Vagina (tissue), 2 donors: ENCODE data around the gene SAC3D1. TPM values are rescaled to one million over a fixed set of nuclear protein-coding genes. Genes with fewer than 3 reads are reported as not detected.

Experiments
- DNase-seq, 2 donors: peaks; one replicate each; pipeline ENCODE4 v3.0.0-alpha.2; 2017; ENCODE audit errors: extremely low spot score in 2 of 2
- H3K27ac ChIP-seq: fragments of 200-600 bp; sonication (generic); one replicate; pipeline ENCODE4 v1.5.1; 2019
- H3K27me3 ChIP-seq: fragments of 200-600 bp; sonication (generic); one replicate; pipeline ENCODE4 v1.5.1; 2019
- H3K36me3 ChIP-seq, 2 donors: fragments of 200-600 bp; sonication (generic); one replicate each; pipeline ENCODE4 v1.5.1; 2017 to 2019
- H3K4me1 ChIP-seq: fragments of 200-600 bp; sonication (generic); one replicate; pipeline ENCODE4 v1.5.1; 2019
- H3K4me3 ChIP-seq, 2 donors: fragments of 200-600 bp; sonication (generic); 1 replicate in 1 of 2; 2 replicates in 1 of 2; pipeline ENCODE4 v1.5.1; 2016 to 2019
- H3K9me3 ChIP-seq: fragments of 200-600 bp; sonication (generic); one replicate; pipeline ENCODE4 v1.5.1; 2019
- CTCF ChIP-seq, 3 experiments: fragments of 450-650 bp in 2 of 3; fragments of 200-600 bp in 1 of 3; sonication (generic) in 1 of 3; IDR thresholded peaks; one replicate each; pipeline ENCODE4 v1.5.1; 2017 to 2019; ENCODE audit warnings: antibody characterized with exemption in 3 of 3, mild to moderate bottlenecking in 2 of 3, moderate library complexity in 2 of 3
- POLR2A ChIP-seq, 2 donors: fragments of 450-650 bp; IDR thresholded peaks; one replicate each; pipeline ENCODE4 v1.6.1; 2017; ENCODE audit warnings: antibody characterized with exemption in 2 of 2, mild to moderate bottlenecking in 2 of 2, moderate library complexity in 2 of 2
- POLR2AphosphoS5 ChIP-seq, 2 donors: sonication (generic); formaldehyde crosslinking; IDR thresholded peaks; one replicate each; pipeline ENCODE4 v1.9.0; 2017; ENCODE audit warnings: antibody characterized with exemption in 2 of 2, mild to moderate bottlenecking in 2 of 2, low read depth in 1 of 2; ENCODE audit not compliant: insufficient read depth in 1 of 2
- intact Hi-C: fragments of 100-400 bp; cut with DNase I; formaldehyde crosslinking; loops from one replicate; pipeline ENCODE4 v1.15.1; 2023
- total RNA-seq: library from RNA; depleted of rRNA; stranded (reverse); fragments of >200 nt; gene quantifications from one replicate; pipeline ENCODE4 v1.2.3, GENCODE V29; 2016

SAC3D1 gene
- total RNA-seq, 1 donor from 2014 or later, result 11.8 TPM

- Histone ChIP-seq H3K36me3 (no peaks in the 10 kb centered on the region), H3K4me1 (no peaks in the 10 kb centered on the region), H3K9me3 (no peaks in the 10 kb centered on the region), H3K27me3 (no peaks in the 10 kb centered on the region), H3K4me3 (no peak overlapping the region), H3K27ac (no peak overlapping the region)
- intact Hi-C loops, result no loop called here
- TF ChIP-seq POLR2AphosphoS5 (IDR thresholded peaks at IDR 0.05; ENCODE audit: insufficient read depth in 1 of 2, low read depth in 1 of 2), result no peak
- TF ChIP-seq CTCF (IDR thresholded peaks at IDR 0.05), result no peak
- no peak for TF ChIP-seq POLR2A (IDR thresholded peaks at IDR 0.05)
- no peak for DNase-seq
Observed at GRCh38 chr11:65058012-65058411, 17.0 kb downstream of the SAC3D1 start.

DNA sequence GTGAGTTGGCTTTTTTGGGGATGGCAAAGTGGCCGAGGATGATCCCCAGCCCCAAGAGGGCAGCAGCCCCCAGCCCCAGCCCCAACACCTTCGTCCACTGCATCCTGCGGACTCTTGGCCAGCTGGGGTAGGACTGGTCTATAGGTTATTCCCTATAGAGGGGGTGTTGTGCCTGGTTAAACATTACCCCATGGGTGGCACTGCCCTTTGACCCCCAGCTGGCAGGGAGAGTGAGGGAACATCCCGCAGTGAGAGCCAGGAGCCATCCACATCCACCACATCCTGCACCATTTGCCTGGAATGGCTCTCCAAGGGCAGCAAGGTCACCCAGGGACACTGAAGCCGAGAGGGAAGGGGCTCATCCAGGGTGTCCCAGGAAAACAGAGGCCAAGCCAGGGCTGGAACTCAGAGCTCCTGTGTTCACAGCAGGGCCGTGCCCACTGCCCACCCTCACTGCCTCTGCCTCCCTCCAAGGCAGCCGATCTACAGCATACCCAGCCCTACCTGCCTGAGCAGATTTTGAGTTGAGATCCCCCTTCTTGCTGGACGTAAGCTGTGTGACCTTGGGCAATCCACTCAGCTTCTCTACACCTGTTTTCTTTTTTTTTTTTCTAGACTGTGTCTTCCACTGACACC lies 17.5 kb downstream of the SAC3D1 start, which contains the start of gene NAALADL1:
TSS of gene NAALADL1 (minus strand) at position 135 of the 636 bp plus-strand sequence. CDS start at position 103, 32 bp downstream.
- TF ChIP-seq CTCF (IDR thresholded peaks at IDR 0.05), result no peak
- no peak for TF ChIP-seq POLR2AphosphoS5 (IDR thresholded peaks at IDR 0.05; ENCODE audit: insufficient read depth in 1 of 2, low read depth in 1 of 2)
- TF ChIP-seq POLR2A (IDR thresholded peaks at IDR 0.05), result no peak
- DNase-seq, result no peak
- Histone ChIP-seq H3K27ac (no peak within 1 kb of the TSS), H3K27me3 (no peaks in the 10 kb centered on the region), H3K9me3 (no peaks in the 10 kb centered on the region), H3K4me3 (no peak within 1 kb of the TSS), H3K36me3 (no peaks in the 10 kb centered on the region), H3K4me1 (no peaks in the 10 kb centered on the region)
- intact Hi-C loops, result no loop called here

- no peak for DNase-seq
- H3K36me3 ChIP-seq, result no peaks in the 10 kb centered on the region
- H3K9me3 ChIP-seq, result no peaks in the 10 kb centered on the region
- no peak for TF ChIP-seq POLR2AphosphoS5 (IDR thresholded peaks at IDR 0.05; ENCODE audit: insufficient read depth in 1 of 2, low read depth in 1 of 2)
- TF ChIP-seq CTCF (IDR thresholded peaks at IDR 0.05), result no peak
- no peak for TF ChIP-seq POLR2A (IDR thresholded peaks at IDR 0.05)
- H3K4me1 ChIP-seq, result no peaks in the 10 kb centered on the region
- H3K27ac ChIP-seq, result no peak overlapping the region
- intact Hi-C loops, result no loop called here
- no peak overlapping the region for H3K4me3 ChIP-seq
- no peaks in the 10 kb centered on the region for H3K27me3 ChIP-seq
Observed at GRCh38 chr11:65059523-65059922, 18.5 kb downstream of the SAC3D1 start.

DNA sequence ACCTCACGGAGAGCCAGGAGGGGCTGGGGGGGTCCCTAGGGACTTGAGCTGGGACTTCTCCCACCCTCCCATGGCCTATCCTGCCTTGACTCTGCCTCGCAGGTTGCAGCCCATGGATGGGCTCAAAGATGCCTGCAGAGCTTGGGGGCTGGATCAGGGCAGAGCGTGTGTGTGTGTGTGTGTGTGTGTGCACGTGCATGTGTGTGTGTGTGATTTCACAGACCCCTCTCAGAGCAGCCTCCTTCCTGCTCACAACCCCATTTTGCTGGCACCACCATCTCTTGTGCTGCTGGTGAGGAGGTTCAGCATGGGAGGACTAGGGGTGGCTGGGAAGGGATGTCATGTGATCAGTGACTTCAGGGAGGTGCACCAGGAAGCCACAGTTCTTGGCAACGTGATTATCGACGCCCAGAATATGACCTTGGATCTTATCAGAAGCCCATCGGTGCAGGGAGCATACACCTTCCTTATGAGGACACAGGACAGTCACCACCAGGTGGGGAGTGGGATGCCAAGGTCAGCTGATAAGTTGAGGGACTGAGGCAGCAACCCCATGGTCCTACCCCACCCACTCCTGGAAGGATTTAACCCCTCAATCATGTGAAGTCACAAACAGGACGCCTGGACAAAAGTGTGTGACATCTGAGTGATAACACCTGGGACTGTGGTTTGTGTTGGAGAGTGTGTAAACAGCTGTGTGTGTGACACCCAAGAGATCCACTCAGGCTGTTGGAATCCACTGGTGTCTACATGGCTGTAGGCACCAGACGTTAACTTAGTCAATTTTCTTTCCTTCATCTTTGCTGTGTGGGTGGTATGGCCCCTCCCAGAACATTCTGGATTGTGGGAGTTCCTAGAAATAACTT lies 19.2 kb downstream of the SAC3D1 start:
- Histone ChIP-seq H3K9me3 (no peaks in the 10 kb centered on the region), H3K27ac (no peak overlapping the region), H3K4me3 (no peak overlapping the region), H3K27me3 (no peaks in the 10 kb centered on the region), H3K4me1 (no peaks in the 10 kb centered on the region), H3K36me3 (no peaks in the 10 kb centered on the region)
- TF ChIP-seq CTCF (IDR thresholded peaks at IDR 0.05), result no peak
- TF ChIP-seq POLR2A (IDR thresholded peaks at IDR 0.05), result no peak
- TF ChIP-seq POLR2AphosphoS5 (IDR thresholded peaks at IDR 0.05; ENCODE audit: insufficient read depth in 1 of 2, low read depth in 1 of 2), result no peak
- DNase-seq, result no peak
- intact Hi-C loops, result no loop called here
